H1 (cell line): ENCODE measurements around the gene CELSR1. TPM values are rescaled to one million over a fixed set of nuclear protein-coding genes. Genes with fewer than 3 reads are reported as not detected.

Experiments
- CBX8 ChIP-seq: fragments of 300-800, 300-1000 bp; sonication (generic); IDR thresholded peaks from 2 replicates; pipeline ENCODE4 v1.7.1; 2016; ENCODE audit warnings: low read depth, low read length, borderline replicate concordance
- CHD1 ChIP-seq: IDR thresholded peaks from 2 replicates; pipeline ENCODE4 v1.6.1; 2012; ENCODE audit warnings: low read depth, low read length, improper control_type of control experiment
- CHD2 ChIP-seq: IDR thresholded peaks from 2 replicates; pipeline ENCODE4 v1.6.1; 2012; ENCODE audit warnings: low read length, improper control_type of control experiment
- E2F6 ChIP-seq: IDR thresholded peaks from 2 replicates; pipeline ENCODE4 v1.6.1; 2012; ENCODE audit warnings: inconsistent platforms
- GTF2F1 ChIP-seq: IDR thresholded peaks from 2 replicates; pipeline ENCODE4 v1.6.1; 2012; ENCODE audit warnings: low read depth, low read length, improper control_type of control experiment, borderline replicate concordance
- MAFK ChIP-seq: IDR thresholded peaks from 2 replicates; pipeline ENCODE4 v1.6.1; 2012; ENCODE audit warnings: low read depth, mild to moderate bottlenecking, improper control_type of control experiment, low read length
- PHF8 ChIP-seq: fragments of 200-600 bp; sonication (generic); conservative IDR thresholded peaks from 2 replicates; pipeline ENCODE4 v1.7.1; 2012; ENCODE audit warnings: low read depth, mild to moderate bottlenecking, inconsistent platforms, low read length, moderate library complexity
- SIX5 ChIP-seq: IDR thresholded peaks from 2 replicates; pipeline ENCODE4 v1.6.1; 2011; ENCODE audit warnings: mild to moderate bottlenecking, low read depth, low read length
- TEAD4 ChIP-seq: IDR thresholded peaks from 2 replicates; pipeline ENCODE4 v1.6.1; 2012; ENCODE audit warnings: low read depth, low read length, inconsistent platforms, mixed read lengths
- polyA plus RNA-seq, 7 experiments: library from polyadenylated mRNA; depleted of rRNA in 3 of 7; stranded (reverse) in 5 of 7; unstranded in 2 of 7; fragments of >200 nt in 5 of 7; fragments of 200-250 nt in 2 of 7; gene quantifications; 1 replicate in 5 of 7; 2 replicates in 1 of 7; 4 replicates in 1 of 7; pipeline versions ENCODE4 v1.2.1 to v1.2.3, GENCODE V29; 2011 to 2013; ENCODE audit warnings: missing spikeins in 2 of 7, mixed read lengths in 2 of 7
- total RNA-seq: library from RNA; stranded (reverse); fragmentation: NEBNext Ultra II Directional; extraction: Animal tissue kit (Norgen Biotek cat#: 25700); gene quantifications from 2 replicates; pipeline ENCODE4 v1.2.1, GENCODE V29; 2021
- TF ChIP-seq, protein P1 (sequence below), 3 experiments: IDR thresholded peaks; 1 replicate in 2 of 3; 2 replicates in 1 of 3; pipeline versions ENCODE4 v1.5.1 to v1.6.1; 2011; ENCODE audit warnings: low read length in 3 of 3, mild to moderate bottlenecking in 3 of 3, inconsistent platforms in 2 of 3, low read depth in 1 of 3, moderate library complexity in 1 of 3; ENCODE audit not compliant: insufficient read depth in 1 of 3; ENCODE audit errors: control extremely low read depth in 1 of 3

CELSR1 gene
- total and polyA plus RNA-seq, 2 of the 8 experiments (the other 6 are each of a cell fraction or from before 2014, with no cell fraction given) = 9.0 to 12.4 TPM

- TF ChIP-seq SIX5 (no peak), CHD2 (no peak), E2F6 (no peak), CBX8 (no peak), TEAD4 (no peak), MAFK (no peak), GTF2F1 (no peak), CHD1 (no peak), PHF8 (no peak)
- TF ChIP-seq, protein P1, sequence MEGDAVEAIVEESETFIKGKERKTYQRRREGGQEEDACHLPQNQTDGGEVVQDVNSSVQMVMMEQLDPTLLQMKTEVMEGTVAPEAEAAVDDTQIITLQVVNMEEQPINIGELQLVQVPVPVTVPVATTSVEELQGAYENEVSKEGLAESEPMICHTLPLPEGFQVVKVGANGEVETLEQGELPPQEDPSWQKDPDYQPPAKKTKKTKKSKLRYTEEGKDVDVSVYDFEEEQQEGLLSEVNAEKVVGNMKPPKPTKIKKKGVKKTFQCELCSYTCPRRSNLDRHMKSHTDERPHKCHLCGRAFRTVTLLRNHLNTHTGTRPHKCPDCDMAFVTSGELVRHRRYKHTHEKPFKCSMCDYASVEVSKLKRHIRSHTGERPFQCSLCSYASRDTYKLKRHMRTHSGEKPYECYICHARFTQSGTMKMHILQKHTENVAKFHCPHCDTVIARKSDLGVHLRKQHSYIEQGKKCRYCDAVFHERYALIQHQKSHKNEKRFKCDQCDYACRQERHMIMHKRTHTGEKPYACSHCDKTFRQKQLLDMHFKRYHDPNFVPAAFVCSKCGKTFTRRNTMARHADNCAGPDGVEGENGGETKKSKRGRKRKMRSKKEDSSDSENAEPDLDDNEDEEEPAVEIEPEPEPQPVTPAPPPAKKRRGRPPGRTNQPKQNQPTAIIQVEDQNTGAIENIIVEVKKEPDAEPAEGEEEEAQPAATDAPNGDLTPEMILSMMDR (IDR thresholded peaks at IDR 0.05; ENCODE audit: control extremely low read depth in 1 of 3, insufficient read depth in 1 of 3, low read depth in 1 of 3, low read length in 3 of 3) = no peak
These were observed 162.6 kb downstream of the CELSR1 start (continued) for GRCh38 chr22:46374663-46375474.
